Measurements from ENCODE around the gene SGSM1. TPM values are rescaled to one million over a fixed set of nuclear protein-coding genes. Genes with fewer than 3 reads are reported as not detected.
"Not testable (repeated sequence)": the region's sequence is repeated elsewhere in the genome, so short reads cannot be mapped to it uniquely, and the experiment has no call there.

SGSM1 gene
- total RNA-seq, 1 donor from 2014 or later: not detected

GRCh38 chr22:24830205-24830979 is 24.4 kb downstream of the SGSM1 start:
- H3K27me3 Mint-ChIP-seq (ENCODE audit: unreplicated experiment): peaks cover 20% of the 10 kb centered on the region
- no peaks in the 10 kb centered on the region for H3K36me3 Mint-ChIP-seq (ENCODE audit: unreplicated experiment)
- no peak overlapping the region for H3K27ac Mint-ChIP-seq (ENCODE audit: unreplicated experiment)
- DNase-seq (ENCODE audit: extremely low spot score, unreplicated experiment): no peak
- no peaks in the 10 kb centered on the region for H3K4me1 Mint-ChIP-seq (ENCODE audit: unreplicated experiment)
- no peaks in the 10 kb centered on the region for H3K9me3 Mint-ChIP-seq (ENCODE audit: unreplicated experiment)
- TF ChIP-seq, protein P1, sequence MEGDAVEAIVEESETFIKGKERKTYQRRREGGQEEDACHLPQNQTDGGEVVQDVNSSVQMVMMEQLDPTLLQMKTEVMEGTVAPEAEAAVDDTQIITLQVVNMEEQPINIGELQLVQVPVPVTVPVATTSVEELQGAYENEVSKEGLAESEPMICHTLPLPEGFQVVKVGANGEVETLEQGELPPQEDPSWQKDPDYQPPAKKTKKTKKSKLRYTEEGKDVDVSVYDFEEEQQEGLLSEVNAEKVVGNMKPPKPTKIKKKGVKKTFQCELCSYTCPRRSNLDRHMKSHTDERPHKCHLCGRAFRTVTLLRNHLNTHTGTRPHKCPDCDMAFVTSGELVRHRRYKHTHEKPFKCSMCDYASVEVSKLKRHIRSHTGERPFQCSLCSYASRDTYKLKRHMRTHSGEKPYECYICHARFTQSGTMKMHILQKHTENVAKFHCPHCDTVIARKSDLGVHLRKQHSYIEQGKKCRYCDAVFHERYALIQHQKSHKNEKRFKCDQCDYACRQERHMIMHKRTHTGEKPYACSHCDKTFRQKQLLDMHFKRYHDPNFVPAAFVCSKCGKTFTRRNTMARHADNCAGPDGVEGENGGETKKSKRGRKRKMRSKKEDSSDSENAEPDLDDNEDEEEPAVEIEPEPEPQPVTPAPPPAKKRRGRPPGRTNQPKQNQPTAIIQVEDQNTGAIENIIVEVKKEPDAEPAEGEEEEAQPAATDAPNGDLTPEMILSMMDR (IDR thresholded peaks at IDR 0.05): no peak
- no peak overlapping the region for H3K4me3 Mint-ChIP-seq (ENCODE audit: unreplicated experiment)

DNA sequence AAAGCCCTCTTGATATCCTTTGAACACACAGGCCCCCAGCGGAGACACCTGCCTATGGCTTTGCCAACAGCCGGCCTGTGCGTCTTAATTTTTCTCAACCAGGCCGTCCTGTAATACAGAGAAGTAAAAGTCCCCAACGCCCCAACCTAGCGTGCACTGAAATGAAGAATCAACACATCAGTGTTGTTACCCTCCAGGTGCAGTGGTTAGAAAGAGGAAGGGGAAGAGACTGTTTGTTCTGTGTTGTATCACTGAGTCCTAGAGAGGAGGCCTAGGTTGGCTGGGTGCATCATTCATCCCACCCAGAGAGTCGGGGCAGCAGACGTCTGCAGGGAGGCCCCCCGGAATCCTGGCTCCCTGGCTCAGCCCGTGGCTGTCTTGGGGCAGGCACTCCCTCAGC is 25.7 kb downstream of the SGSM1 start:
- H3K27ac Mint-ChIP-seq (ENCODE audit: unreplicated experiment): no peak overlapping the region
- H3K4me3 Mint-ChIP-seq (ENCODE audit: unreplicated experiment): no peak overlapping the region
- no peaks in the 10 kb centered on the region for H3K36me3 Mint-ChIP-seq (ENCODE audit: unreplicated experiment)
- TF ChIP-seq, protein P1 (IDR thresholded peaks at IDR 0.05): no peak
- H3K9me3 Mint-ChIP-seq (ENCODE audit: unreplicated experiment): no peaks in the 10 kb centered on the region
- no peak for DNase-seq (ENCODE audit: extremely low spot score, unreplicated experiment)
- no peaks in the 10 kb centered on the region for H3K4me1 Mint-ChIP-seq (ENCODE audit: unreplicated experiment)
- H3K27me3 Mint-ChIP-seq (ENCODE audit: unreplicated experiment): peaks cover 18% of the 10 kb centered on the region

- Mint-ChIP-seq H3K27ac (ENCODE audit: unreplicated experiment) (no peak overlapping the region), H3K27me3 (ENCODE audit: unreplicated experiment) (peaks cover 21% of the 10 kb centered on the region), H3K4me3 (ENCODE audit: unreplicated experiment) (no peak overlapping the region), H3K36me3 (ENCODE audit: unreplicated experiment) (no peaks in the 10 kb centered on the region), H3K9me3 (ENCODE audit: unreplicated experiment) (no peaks in the 10 kb centered on the region), H3K4me1 (ENCODE audit: unreplicated experiment) (no peaks in the 10 kb centered on the region)
- no peak for DNase-seq (ENCODE audit: extremely low spot score, unreplicated experiment)
- TF ChIP-seq, protein P1 (IDR thresholded peaks at IDR 0.05): no peak
Measured at GRCh38 chr22:24833881-24834495, 28.0 kb downstream of the SGSM1 start.

GRCh38 chr22:24834845-24835570 is 29.0 kb downstream of the SGSM1 start:
- Mint-ChIP-seq H3K9me3 (ENCODE audit: unreplicated experiment) (no peaks in the 10 kb centered on the region), H3K27me3 (ENCODE audit: unreplicated experiment) (peaks cover 19% of the 10 kb centered on the region), H3K27ac (ENCODE audit: unreplicated experiment) (no peak overlapping the region), H3K4me1 (ENCODE audit: unreplicated experiment) (no peaks in the 10 kb centered on the region), H3K36me3 (ENCODE audit: unreplicated experiment) (no peaks in the 10 kb centered on the region), H3K4me3 (ENCODE audit: unreplicated experiment) (no peak overlapping the region)
- DNase-seq (ENCODE audit: extremely low spot score, unreplicated experiment): no peak
- TF ChIP-seq, protein P1 (IDR thresholded peaks at IDR 0.05): no peak

DNA sequence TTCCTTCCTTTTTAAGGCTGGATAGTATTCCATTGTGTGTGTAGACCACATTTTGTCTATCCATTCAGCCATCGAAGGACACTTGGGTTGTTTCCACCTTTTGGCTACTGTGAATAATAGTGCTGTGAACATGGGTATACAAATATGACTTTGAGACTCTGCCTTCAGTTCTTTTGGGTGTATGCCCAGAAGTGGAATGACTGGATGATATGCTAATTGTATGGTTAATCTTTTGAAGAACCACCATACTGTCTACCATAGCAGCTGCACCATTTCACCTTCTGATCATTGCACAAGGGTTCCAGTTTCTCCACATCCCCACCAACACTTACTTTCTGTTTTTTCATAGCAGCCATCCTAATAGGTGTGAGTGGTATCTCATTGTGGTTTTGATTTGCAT is 30.3 kb downstream of the SGSM1 start:
- Mint-ChIP-seq H3K9me3 (ENCODE audit: unreplicated experiment) (no peaks in the 10 kb centered on the region), H3K36me3 (ENCODE audit: unreplicated experiment) (no peaks in the 10 kb centered on the region), H3K4me1 (ENCODE audit: unreplicated experiment) (no peaks in the 10 kb centered on the region), H3K27ac (ENCODE audit: unreplicated experiment) (no peak overlapping the region), H3K27me3 (ENCODE audit: unreplicated experiment) (peaks cover 9% of the 10 kb centered on the region), H3K4me3 (ENCODE audit: unreplicated experiment) (no peak overlapping the region)
- TF ChIP-seq, protein P1 (IDR thresholded peaks at IDR 0.05): no peak
- DNase-seq (ENCODE audit: extremely low spot score, unreplicated experiment): no peak

DNA sequence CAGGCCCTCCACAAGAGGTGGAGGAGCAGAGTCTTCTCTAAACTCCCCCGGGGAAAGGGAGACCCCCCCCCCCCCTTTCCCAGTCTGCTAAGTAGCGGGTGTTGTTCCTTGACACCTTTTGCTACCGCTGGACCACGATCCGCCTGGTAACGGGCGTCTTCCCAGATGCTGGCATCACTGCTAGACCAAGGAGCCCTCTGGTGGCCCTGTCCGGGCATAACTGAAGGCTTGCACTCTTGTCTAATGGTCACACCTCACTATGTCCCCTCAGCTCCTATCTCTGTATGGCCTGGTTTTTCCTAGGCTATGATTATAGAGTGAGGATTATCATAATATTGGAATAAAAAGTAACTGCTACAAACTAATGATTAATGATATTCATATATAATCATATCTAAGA is 31.5 kb downstream of the SGSM1 start:
- DNase-seq (ENCODE audit: extremely low spot score, unreplicated experiment); H3K36me3 Mint-ChIP-seq (ENCODE audit: unreplicated experiment); H3K27me3 Mint-ChIP-seq (ENCODE audit: unreplicated experiment); H3K4me1 Mint-ChIP-seq (ENCODE audit: unreplicated experiment); H3K4me3 Mint-ChIP-seq (ENCODE audit: unreplicated experiment); H3K9me3 Mint-ChIP-seq (ENCODE audit: unreplicated experiment); H3K27ac Mint-ChIP-seq (ENCODE audit: unreplicated experiment): not testable (repeated sequence)
